NK-92 treated with Interleukin-12 subunit alpha and Interleukin-12 subunit beta, amount 100 ng/mL, for 24 hours (cell line): ENCODE data around the gene ZC3H6.

Experiments
- DNase-seq: peaks from one replicate; lab custom pipeline; 2025; lab: John Stamatoyannopoulos, UW

ZC3H6 gene

GRCh38 chr2:112275311-112275886, at the start of gene ZC3H6:
TSS of gene ZC3H6 (plus strand) at chr2:112275597. CDS start at chr2:112275995, 398 bp downstream.
- peak; percentile 95 for DNase-seq

DNA sequence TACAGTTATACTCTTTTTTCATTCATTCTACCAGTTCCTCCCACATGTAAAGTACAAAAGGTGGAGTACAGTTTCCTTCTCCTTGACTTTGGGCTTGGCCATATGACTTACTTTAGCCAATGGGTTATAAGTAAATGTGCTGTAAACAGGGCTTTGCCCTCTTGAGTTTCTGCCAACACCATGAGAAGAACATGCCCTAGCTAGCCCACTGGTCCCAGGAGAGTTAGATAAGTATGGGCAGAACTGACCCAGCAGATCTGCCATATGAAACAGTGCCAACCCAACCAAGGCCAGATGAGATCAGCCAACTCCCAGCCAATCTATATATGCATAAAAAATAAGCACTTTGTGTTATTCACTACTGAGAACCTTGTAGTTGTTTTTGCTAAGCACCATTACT, 46.0 kb upstream of the ZC3H6 start:
- no peak for DNase-seq

- no peak for DNase-seq
Observed at GRCh38 chr2:112230371-112230770, 45.0 kb upstream of the ZC3H6 start.

DNA sequence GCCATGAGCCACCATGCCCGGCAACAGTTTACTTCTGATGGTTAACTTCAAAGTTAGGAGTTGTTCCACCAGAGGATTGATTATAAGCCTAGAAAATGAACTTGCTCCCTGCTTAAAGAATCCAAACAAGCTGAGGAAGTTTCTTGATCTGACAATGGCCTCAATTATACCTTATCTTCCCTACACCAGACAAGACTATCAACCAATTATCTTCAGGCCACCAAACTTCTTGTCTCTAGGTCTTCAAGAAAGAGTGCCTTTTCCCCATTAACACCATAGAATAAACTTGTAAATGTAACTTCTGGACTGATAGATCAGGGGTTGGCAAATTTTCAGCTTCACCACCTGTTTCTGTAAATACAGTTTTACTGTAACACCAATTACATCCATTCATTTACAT, 35.5 kb upstream of the ZC3H6 start:
- no peak for DNase-seq

- DNase-seq = no peak
Observed at GRCh38 chr2:112242384-112242783, 33.0 kb upstream of the ZC3H6 start.

DNA sequence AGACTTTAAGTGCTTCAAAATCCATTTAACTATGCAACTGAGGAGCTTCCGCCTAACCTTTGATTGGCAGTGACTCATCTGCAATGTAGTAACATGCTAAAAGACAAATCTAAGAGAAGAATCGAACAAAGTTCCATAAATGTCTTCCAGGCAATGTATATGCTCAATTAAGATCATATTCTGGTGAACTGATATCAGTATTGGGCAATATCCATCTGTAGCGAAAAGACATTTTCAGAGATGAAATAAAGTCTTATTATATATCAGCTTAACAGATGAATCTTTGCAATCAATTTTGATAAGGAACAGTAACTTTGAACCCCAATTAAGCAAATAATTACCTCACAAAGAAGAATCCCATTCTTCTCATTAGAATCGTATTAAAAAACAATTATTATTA, 32.2 kb upstream of the ZC3H6 start:
- DNase-seq = no peak

- DNase-seq = no peak
Observed at GRCh38 chr2:112244854-112245253, 30.5 kb upstream of the ZC3H6 start.

- DNase-seq = no peak
Observed at GRCh38 chr2:112251271-112251670, 24.1 kb upstream of the ZC3H6 start.

DNA sequence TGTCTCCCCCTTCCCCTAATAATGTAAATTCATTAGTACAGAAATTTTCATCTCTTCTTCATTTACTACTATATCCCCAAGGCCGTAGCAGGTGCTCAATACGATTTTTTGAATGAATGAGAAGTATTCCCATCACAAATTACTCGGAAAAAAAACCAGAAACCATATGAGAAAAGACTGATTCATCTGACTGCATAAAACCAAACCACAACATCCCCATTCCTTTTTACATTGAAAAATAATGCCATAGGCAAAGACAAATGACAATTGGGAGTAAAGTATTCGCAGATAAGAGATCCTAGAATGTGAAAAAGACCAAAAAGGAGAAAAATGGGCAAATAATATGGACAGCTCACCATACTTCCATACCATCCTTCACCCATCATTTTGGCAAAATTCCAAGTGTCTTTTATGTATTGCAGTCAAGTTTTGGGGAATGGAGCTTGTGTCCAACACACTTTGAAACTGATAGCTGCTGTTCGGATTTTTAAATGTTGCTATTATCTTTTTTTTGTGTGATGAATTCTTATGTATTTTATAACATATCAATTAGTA, 22.1 kb upstream of the ZC3H6 start:
- DNase-seq = no peak

DNA sequence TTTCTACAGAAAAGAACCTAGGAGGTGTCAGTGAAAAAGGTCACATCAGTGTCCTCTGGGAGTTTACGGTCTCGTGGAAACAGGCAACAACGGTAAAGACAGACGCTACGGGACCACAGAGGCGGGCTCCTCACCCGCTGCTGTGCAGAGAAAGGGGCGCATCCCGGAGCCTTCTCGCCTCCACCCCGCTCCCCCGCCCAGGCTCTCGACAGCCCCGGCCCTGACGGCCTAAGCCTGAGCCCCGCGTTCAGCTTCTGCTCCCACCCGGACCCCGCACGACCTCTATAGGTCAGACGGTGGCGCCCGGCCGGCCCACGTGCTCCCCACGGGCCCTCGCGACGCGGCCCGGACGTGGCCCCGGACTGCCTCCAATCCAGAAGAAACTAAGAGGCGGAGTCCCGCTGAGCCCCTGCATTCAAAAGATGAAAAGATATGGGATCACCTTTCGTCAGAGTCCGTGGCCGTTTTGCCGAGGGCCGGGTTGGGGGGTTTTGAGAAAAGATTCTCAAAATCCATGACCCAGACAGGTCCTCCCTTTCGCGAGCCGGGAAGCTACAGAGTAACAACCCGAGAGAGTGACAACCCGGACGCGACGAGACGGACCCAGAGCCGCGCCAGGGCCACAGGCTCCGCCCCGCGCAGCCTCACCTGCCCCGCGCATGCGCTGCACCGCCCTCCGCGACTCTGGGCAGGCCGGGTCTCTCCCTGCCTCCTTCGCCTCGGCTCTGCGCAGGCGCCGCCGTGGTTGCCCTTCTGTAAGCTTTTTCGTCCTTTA, 20.7 kb upstream of the ZC3H6 start, which contains the start of gene ZC3H8:
Gene ZC3H8 (minus strand): TSS at position 577 of the 775 bp plus-strand sequence. CDS start 61 bp downstream, at position 516.
- DNase-seq = peak; percentile 95

GRCh38 chr2:112255875-112256274, 19.5 kb upstream of the ZC3H6 start:
- no peak for DNase-seq

- no peak for DNase-seq
Observed at GRCh38 chr2:112256654-112257053, 18.7 kb upstream of the ZC3H6 start.

- no peak for DNase-seq
Observed at GRCh38 chr2:112257575-112257974, 17.8 kb upstream of the ZC3H6 start.

GRCh38 chr2:112259509-112260294, 15.7 kb upstream of the ZC3H6 start:
- DNase-seq = peak; percentile 65

DNA sequence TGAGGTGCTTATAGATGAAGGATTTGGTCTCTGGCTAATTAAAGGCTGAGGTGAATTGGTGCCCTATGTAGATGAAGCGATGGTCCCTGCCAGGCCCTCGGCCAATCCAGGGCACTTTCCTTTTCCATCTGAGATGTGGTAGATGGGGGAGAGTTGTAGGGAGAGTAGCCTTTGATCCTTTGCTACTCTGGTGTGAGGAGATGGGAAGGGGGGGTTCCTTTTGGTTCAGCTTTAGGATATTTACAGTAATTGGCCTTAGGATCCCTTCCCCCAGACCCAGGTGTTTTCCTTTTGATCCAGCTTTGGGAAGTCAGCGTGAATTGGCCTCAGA, 15.1 kb upstream of the ZC3H6 start:
- DNase-seq = no peak

DNA sequence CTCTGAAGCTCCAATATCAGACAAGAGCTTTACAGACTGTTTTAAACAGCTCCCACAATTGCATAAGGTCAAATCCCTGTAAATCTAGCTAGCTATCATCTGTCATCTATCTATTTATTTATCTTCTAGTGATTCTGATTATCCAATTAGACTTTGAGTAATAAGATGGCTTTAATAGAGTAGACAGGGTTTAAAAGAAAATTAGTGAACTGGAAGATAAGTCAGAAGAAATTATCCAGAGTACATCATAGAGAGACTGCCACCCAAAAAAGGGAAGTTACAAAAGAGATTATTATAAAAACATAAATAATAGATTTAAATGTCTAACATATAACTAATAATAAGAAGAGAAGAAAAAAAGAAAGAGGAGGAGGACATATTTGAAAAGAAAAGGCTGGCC, 12.5 kb upstream of the ZC3H6 start:
- no peak for DNase-seq

DNA sequence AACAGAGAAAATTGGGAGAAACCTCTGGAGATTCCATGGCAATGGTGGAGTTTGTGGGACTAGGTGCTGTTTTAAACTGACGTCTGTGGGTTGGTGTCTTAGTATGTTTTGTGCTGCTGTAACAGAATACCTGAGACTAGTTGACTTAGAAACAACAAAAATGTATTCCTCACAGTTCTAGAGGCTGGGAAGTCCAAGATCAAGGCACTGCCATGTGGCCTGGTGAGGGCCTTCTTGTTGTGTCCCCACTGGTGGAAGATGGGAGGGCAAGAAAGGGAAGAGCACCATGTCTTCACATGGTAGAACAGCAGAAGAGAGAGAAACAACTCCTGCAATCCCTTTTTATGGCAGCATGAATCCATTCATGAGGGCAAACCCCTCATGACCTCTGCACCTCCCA, 6.8 kb upstream of the ZC3H6 start:
- no peak for DNase-seq

DNA sequence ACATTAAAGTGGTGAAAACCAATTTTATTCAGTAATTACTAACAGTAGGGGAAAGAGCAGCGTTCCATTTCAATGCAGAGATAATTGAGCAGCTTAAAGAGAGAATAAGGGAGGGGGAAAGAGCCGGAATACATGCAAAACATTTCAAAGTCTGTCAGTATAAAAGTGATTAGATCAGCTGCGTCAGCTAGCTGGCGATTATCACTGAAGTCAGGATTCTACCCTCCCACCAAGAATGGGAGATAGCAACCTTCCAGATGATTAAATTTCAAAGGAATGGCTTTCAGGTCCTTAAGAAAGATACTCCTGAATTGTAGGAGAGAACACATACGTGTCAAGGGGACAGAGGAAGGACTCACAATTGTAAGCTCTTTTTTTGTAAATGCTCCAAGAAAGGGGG, 2.7 kb upstream of the ZC3H6 start:
- no peak for DNase-seq

DNA sequence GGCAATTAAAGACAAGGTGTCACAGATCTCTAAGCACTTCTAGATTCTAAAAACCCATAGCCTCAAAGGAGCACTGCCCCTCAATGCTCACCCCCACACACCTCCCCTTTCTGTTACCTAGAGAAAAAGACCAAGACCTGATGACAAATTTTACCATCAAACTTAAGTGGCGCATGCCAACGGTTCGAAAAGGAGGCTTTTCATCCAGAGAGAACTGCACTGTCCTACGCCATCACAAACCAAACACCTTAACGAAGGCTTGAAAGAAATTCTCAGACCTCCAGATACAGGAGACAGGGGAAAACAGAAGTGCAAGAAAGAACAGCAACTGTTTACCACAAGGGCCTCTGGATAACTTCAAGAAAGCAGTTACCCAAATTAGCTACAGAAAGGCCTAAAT, 2.0 kb upstream of the ZC3H6 start:
- DNase-seq = no peak

DNA sequence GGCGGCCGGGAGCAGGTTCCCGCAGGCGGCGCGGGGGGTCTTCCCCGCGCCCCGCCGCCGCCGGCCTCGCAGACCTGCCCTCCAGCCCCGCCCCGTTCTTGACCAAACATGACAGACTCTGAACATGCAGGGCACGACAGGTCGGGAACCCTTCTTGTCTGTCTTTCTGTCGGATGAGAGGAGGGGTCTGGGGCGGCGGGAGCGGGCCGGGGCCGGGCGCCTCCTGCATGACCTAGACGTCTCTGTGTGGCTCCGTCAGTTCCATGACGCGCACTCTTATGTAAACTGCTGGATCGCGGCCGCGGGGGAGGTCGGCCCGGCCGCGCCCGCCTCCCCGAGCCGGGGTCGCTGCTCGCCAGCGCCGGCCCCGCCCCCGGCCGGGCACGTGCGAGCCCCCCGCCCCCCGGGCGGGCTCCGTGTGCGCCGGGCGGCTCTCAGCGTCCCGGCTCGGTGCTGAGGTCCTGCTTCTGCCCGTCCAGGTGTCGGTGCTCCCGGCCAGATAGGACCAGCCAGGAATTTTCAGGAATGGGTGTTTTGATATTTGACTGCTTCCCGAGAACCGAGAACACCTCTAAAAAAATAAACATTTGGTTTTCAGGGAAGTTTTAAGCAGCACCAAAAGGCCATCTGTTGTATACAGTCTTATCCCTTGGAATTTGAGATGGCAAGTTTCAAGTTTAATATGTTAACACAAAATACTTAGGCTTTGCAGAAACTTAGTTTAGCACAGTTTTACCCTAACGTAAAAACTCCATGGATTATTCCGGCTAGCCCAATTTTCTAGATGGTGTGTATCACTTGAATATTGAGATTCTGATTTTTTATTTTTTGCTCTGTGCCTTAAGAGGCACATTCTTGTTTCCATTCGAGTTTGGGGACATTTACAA, 733 bp downstream of the ZC3H6 start:
- peak; percentile 71 for DNase-seq

- no peak for DNase-seq
Observed at GRCh38 chr2:112276954-112277353, 1.6 kb downstream of the ZC3H6 start.
